CD4-positive, alpha-beta T cell treated with Interleukin-4 for 4 hours (primary cell): ENCODE measurements around the gene CASR.

Experiments used
- DNase-seq: peaks from one replicate; pipeline ENCODE4 v3.0.0-alpha.2; 2020

The CASR gene

GRCh38 chr3:122258757-122259371, 75.4 kb downstream of the CASR start:
- DNase-seq = peak; percentile 36

- no peak for DNase-seq
Measured at GRCh38 chr3:122260206-122260605, 76.7 kb downstream of the CASR start.

- DNase-seq = no peak
Measured at GRCh38 chr3:122263058-122263457, 79.6 kb downstream of the CASR start.

GRCh38 chr3:122263974-122264588, 80.6 kb downstream of the CASR start:
- DNase-seq = no peak

- no peak for DNase-seq
Measured at GRCh38 chr3:122265957-122266356, 82.5 kb downstream of the CASR start.

GRCh38 chr3:122268257-122269024, 85.0 kb downstream of the CASR start:
- no peak for DNase-seq

DNA sequence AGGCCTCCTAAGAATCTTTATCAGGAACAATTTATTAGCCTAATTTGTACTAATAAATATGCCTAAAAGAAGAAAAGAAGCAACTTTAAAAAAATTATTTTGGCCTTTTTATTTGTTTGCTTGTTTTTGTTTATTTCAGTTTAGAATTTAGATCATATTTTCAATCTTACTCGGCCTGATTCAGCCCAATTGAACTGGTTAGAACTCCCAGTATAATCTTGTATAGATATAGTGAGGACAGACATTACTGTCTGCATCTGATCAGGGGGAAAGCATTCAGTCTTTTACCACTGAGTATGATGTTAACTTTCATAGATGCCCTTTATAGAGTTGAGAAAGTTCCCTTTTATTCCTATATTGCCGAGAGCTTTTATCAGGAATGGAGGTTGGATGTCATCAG, 85.6 kb downstream of the CASR start:
- no peak for DNase-seq

- DNase-seq = peak; percentile 46
Measured at GRCh38 chr3:122271246-122271898, 87.9 kb downstream of the CASR start.

- no peak for DNase-seq
Measured at GRCh38 chr3:122272879-122273278, 89.4 kb downstream of the CASR start.

DNA sequence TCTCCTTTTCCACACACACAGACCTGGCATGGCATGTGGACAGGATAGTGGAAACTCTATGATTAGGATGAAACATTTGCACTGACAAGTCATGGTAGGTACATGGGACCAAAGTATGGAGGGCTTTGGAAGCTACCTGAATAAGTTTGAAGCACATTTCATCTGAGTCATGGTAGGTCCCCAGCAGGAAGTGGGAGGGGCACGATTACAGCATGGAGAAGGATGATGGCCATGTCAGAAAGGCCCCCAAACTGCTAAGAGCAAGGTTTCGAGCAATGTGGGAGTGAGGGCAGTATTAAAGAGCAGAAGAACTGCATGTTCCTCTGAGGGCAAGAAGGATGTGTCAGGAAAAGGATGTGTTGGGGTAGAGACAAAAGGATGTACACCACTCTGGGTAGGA, 90.0 kb downstream of the CASR start:
- no peak for DNase-seq

- DNase-seq = no peak
Measured at GRCh38 chr3:122281891-122282290, 98.4 kb downstream of the CASR start.

GRCh38 chr3:122283796-122284445, 100.5 kb downstream of the CASR start:
- no peak for DNase-seq

DNA sequence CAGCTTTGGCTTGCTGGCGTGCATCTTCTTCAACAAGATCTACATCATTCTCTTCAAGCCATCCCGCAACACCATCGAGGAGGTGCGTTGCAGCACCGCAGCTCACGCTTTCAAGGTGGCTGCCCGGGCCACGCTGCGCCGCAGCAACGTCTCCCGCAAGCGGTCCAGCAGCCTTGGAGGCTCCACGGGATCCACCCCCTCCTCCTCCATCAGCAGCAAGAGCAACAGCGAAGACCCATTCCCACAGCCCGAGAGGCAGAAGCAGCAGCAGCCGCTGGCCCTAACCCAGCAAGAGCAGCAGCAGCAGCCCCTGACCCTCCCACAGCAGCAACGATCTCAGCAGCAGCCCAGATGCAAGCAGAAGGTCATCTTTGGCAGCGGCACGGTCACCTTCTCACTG, 101.0 kb downstream of the CASR start:
- no peak for DNase-seq

GRCh38 chr3:122294359-122294758, 110.9 kb downstream of the CASR start:
- no peak for DNase-seq

DNA sequence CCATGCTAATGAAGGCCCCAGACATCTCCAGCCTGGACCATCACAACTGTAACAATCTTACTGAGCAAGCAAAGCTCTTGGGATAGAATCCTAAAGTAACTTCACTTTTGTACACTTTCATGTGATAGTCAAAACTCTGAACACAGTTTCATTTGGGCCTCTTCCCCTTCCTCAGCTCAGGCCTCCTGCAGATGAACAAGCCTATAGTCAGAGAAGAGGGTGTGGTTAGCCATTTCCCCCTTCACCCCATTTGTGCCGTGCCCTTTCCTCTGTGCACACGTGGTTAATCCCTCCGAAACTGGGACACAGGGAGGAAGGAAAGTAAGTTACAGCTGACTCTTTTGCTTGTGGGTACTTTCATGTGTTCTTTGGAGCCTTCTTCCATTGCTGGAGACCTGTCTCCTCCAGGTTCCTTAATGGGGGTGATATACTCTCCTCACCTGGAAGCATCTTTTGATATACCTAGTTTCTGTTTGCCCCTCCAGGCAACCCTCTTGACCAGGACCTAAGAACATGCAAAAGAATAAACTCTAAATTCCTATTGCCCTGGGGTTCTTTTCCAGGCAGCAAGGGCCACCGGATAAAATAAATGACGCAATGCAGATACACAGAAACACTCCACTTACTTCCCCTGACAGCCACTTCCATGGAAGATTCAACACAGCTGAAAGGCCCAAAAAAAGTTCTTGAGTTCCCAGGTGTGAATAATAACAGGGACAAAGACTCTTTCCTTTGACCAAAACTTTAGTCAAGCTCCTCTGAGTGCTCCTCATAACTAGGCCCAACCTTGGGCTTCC, 112.0 kb downstream of the CASR start:
- peak; percentile 16 for DNase-seq

- no peak for DNase-seq
Measured at GRCh38 chr3:122298239-122298638, 114.8 kb downstream of the CASR start.

- DNase-seq = no peak
Measured at GRCh38 chr3:122299215-122299614, 115.7 kb downstream of the CASR start.

- DNase-seq = peak; percentile 54
Measured at GRCh38 chr3:122299872-122300460, 116.5 kb downstream of the CASR start.

GRCh38 chr3:122301063-122301462, 117.6 kb downstream of the CASR start:
- no peak for DNase-seq

- no peak for DNase-seq
Measured at GRCh38 chr3:122305818-122306621, 122.6 kb downstream of the CASR start.

- no peak for DNase-seq
Measured at GRCh38 chr3:122306622-122306953, 123.1 kb downstream of the CASR start.
